Endothelial cell of umbilical vein (primary cell): ENCODE data around the gene TMEM213.

Experiments used
- CTCF ChIP-seq, 2 donors: IDR thresholded peaks; 1 replicate in 1 of 2; 2 replicates in 1 of 2; pipeline ENCODE4 v1.5.1; 2011; ENCODE audit warnings: low read length in 2 of 2, mild to moderate bottlenecking in 2 of 2, moderate library complexity in 2 of 2, control low read depth in 1 of 2, inconsistent platforms in 1 of 2, low read depth in 1 of 2; ENCODE audit not compliant: insufficient read depth in 1 of 2; ENCODE audit errors: extremely low read depth in 1 of 2
- JUN ChIP-seq: IDR thresholded peaks from 2 replicates; pipeline ENCODE4 v1.6.1; 2011; ENCODE audit warnings: borderline replicate concordance, low read depth; ENCODE audit not compliant: insufficient read length, insufficient read depth
- MAX ChIP-seq: IDR thresholded peaks from 2 replicates; pipeline ENCODE4 v1.6.1; 2011; ENCODE audit not compliant: insufficient read depth, insufficient read length
- MYC ChIP-seq: IDR thresholded peaks from one replicate; pipeline ENCODE4 v1.6.1; 2011; ENCODE audit warnings: mild to moderate bottlenecking, low read depth, low read length
- POLR2A ChIP-seq: IDR thresholded peaks from 2 replicates; pipeline ENCODE4 v1.6.1; 2012; ENCODE audit warnings: low read depth, mild to moderate bottlenecking, control low read depth, low read length

GRCh38 chr7:138832966-138833365 is 35.2 kb downstream of the TMEM213 start:
- TF ChIP-seq CTCF (IDR thresholded peaks at IDR 0.05; ENCODE audit: extremely low read depth in 1 of 2, insufficient read depth in 1 of 2, low read depth in 1 of 2, low read length in 2 of 2) = no peak
- no peak for TF ChIP-seq POLR2A
- TF ChIP-seq JUN = no peak
- no peak for TF ChIP-seq MAX
- no peak for TF ChIP-seq MYC
